ELF-1 (cell line): Measurements from ENCODE around the gene ANKFN1.

Experiments used
- DNase-seq: peaks from one replicate; pipeline ENCODE4 v3.0.0-alpha.2; 2016; ENCODE audit warnings: low read depth, low spot score

ANKFN1 gene

GRCh38 chr17:56152874-56153602, at the start of gene ANKFN1:
ANKFN1 (plus strand) TSS chr17:56153475; CDS start chr17:56212668, 59,193 bp downstream.
- no peak for DNase-seq

GRCh38 chr17:56108811-56109284, 44.4 kb upstream of the ANKFN1 start:
- no peak for DNase-seq

GRCh38 chr17:56109836-56110235, 43.4 kb upstream of the ANKFN1 start:
- no peak for DNase-seq

GRCh38 chr17:56110463-56111135, 42.7 kb upstream of the ANKFN1 start:
- DNase-seq, result no peak

GRCh38 chr17:56111706-56112485, 41.4 kb upstream of the ANKFN1 start:
- DNase-seq, result no peak

GRCh38 chr17:56113486-56113885, 39.8 kb upstream of the ANKFN1 start:
- no peak for DNase-seq

- no peak for DNase-seq
Observed at GRCh38 chr17:56114469-56114868, 38.8 kb upstream of the ANKFN1 start.

- DNase-seq, result no peak
Observed at GRCh38 chr17:56119191-56119590, 34.1 kb upstream of the ANKFN1 start.

- DNase-seq, result no peak
Observed at GRCh38 chr17:56119936-56120335, 33.3 kb upstream of the ANKFN1 start.

GRCh38 chr17:56121191-56122051, 31.9 kb upstream of the ANKFN1 start:
- DNase-seq, result no peak

- peak; percentile 55 for DNase-seq
Observed at GRCh38 chr17:56125830-56126819, 27.1 kb upstream of the ANKFN1 start.

GRCh38 chr17:56130026-56130425, 23.2 kb upstream of the ANKFN1 start:
- DNase-seq, result no peak

GRCh38 chr17:56130631-56131030, 22.6 kb upstream of the ANKFN1 start:
- no peak for DNase-seq

- no peak for DNase-seq
Observed at GRCh38 chr17:56131431-56131830, 21.8 kb upstream of the ANKFN1 start.

GRCh38 chr17:56136301-56136700, 17.0 kb upstream of the ANKFN1 start:
- no peak for DNase-seq

- DNase-seq, result no peak
Observed at GRCh38 chr17:56141046-56141839, 12.0 kb upstream of the ANKFN1 start.

GRCh38 chr17:56142325-56142724, 10.9 kb upstream of the ANKFN1 start:
- no peak for DNase-seq

- DNase-seq, result no peak
Observed at GRCh38 chr17:56142781-56143180, 10.5 kb upstream of the ANKFN1 start.

GRCh38 chr17:56144223-56144622, 9.1 kb upstream of the ANKFN1 start:
- DNase-seq, result no peak
